ENCODE measurements around the gene ABHD18. TPM values are rescaled to one million over a fixed set of nuclear protein-coding genes. Genes with fewer than 3 reads are reported as not detected.
"Not testable (repeated sequence)": the region's sequence is repeated elsewhere in the genome, so short reads cannot be mapped to it uniquely, and the experiment has no call there.

The ABHD18 gene
- total RNA-seq, 4 donors from 2014 or later: 3.2 to 9.3 (median 4.9) TPM

DNA sequence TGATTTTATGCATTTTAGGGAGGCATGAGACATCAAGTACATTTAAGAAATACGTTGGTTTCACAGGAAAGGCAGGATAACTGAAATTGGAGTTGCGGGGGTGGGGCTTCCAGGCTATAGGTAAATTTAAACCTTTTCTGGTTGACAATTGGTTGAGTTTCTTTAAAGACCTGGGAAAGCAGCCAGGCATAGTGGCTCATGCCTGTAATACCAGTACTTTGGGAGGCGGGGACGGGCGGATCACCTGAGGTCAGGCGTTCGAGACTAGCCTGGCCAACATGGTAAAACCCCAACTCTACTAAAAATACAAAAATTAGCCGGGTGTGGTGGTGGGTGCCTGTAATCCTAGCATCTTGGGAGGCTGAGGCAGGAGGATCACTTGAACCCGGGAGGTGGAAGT, 89.7 kb downstream of the ABHD18 start:
- DNase-seq: not testable (repeated sequence)

DNA sequence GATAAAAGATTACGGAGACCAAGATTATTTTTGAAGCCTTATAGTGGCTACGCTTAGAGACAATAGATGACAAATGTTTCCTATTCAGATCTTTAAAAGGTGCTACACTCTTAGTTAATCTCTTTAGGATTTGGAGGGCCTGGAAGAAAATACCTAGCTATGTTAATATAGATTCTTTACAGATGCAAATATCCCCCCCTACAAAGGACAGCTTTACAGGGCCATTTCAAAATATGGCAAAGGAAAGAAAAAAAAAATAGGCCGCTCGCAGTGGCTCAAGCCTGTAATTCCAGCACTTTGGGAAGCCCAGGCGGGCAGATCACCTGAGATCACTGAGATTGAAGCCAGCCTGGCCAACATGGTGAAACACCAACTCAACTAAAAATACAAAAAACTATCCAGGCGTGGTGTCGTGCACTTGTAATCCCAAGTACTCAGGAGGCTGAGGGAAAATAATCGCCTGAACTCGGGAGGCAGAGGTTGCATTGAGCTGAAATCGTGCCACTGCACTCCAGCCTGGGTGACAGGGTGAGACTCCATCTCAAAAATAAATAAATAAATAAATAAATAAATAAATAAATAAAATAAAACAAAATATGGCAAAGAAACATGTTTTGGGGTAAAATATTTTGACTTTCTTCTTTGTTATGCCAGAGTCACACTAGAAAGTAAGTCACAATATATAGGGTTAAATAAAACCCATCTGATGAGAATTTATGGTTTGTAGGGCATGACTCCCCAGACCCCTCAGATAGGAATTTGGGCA, 90.4 kb downstream of the ABHD18 start:
- H3K4me1 ChIP-seq; H3K27ac ChIP-seq; H3K27me3 ChIP-seq; intact Hi-C loops (cut with DNase I); H3K9me3 ChIP-seq; DNase-seq; H3K4me3 ChIP-seq; H3K36me3 ChIP-seq: not testable (repeated sequence)
- WGBS, 2 donors: 87 to 94% methylated on average over 10 of the region's 10 CpGs

More for the DNA sequence above, 89.7 kb downstream of the ABHD18 start:
- H3K4me3 ChIP-seq; H3K36me3 ChIP-seq; intact Hi-C loops (cut with DNase I); H3K9me3 ChIP-seq; H3K27ac ChIP-seq; H3K27me3 ChIP-seq; H3K4me1 ChIP-seq: not testable (repeated sequence)
- 84 to 94% methylated on average over 9 of the region's 9 CpGs for WGBS, 2 donors

DNA sequence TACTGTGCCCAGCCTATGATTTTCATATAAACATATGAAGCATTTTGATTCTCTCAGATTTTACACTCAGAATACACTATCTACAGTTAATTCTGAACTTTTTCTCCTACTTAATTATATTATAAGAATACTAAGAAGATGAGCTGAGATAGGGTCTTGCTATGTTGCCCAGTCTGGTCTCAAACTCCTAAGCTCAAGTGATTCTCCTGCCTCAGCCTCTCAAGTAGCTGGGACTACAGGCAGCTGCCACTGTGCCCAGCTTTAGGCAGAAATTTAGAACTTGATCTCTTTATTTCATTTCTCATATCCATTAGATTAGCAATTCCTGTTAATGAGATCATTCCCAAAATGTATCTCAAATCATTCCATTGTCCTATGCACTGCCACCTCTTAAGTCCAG, 91.2 kb downstream of the ABHD18 start:
- intact Hi-C loops (cut with DNase I): no loop called here
- H3K36me3 ChIP-seq: no peaks in the 10 kb centered on the region
- TF ChIP-seq POLR2A (IDR thresholded peaks at IDR 0.05): no peak
- TF ChIP-seq, protein P1, sequence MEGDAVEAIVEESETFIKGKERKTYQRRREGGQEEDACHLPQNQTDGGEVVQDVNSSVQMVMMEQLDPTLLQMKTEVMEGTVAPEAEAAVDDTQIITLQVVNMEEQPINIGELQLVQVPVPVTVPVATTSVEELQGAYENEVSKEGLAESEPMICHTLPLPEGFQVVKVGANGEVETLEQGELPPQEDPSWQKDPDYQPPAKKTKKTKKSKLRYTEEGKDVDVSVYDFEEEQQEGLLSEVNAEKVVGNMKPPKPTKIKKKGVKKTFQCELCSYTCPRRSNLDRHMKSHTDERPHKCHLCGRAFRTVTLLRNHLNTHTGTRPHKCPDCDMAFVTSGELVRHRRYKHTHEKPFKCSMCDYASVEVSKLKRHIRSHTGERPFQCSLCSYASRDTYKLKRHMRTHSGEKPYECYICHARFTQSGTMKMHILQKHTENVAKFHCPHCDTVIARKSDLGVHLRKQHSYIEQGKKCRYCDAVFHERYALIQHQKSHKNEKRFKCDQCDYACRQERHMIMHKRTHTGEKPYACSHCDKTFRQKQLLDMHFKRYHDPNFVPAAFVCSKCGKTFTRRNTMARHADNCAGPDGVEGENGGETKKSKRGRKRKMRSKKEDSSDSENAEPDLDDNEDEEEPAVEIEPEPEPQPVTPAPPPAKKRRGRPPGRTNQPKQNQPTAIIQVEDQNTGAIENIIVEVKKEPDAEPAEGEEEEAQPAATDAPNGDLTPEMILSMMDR (IDR thresholded peaks at IDR 0.05): no peak
- peaks cover 0 to 9% (median 0%) of the 10 kb centered on the region in 3 donors for H3K4me1 ChIP-seq
- DNase-seq: no peak
- H3K9me3 ChIP-seq: no peaks in the 10 kb centered on the region
- H3K4me3 ChIP-seq: no peak overlapping the region
- no peak overlapping the region for H3K27ac ChIP-seq
- no peaks in the 10 kb centered on the region for H3K27me3 ChIP-seq

GRCh38 chr4:128060121-128060698, 95.0 kb downstream of the ABHD18 start:
- no peak for TF ChIP-seq POLR2A (IDR thresholded peaks at IDR 0.05)
- TF ChIP-seq, protein P1 (IDR thresholded peaks at IDR 0.05): no peak
- H3K4me1 ChIP-seq: peaks cover 5 to 21% (median 7%) of the 10 kb centered on the region in 3 donors
- H3K4me3 ChIP-seq: peak overlapping the region; percentile 76 to 94 (median 89)
- DNase-seq: no peak
- peak overlapping the region; percentile 95 to 99 (median 98) for H3K27ac ChIP-seq
- no peaks in the 10 kb centered on the region for H3K27me3 ChIP-seq
- no peaks in the 10 kb centered on the region for H3K36me3 ChIP-seq
- intact Hi-C loops (cut with DNase I): loop anchor here (5.0 kb wide), 1 partner anchor 93 kb away; the partner anchor contains the start of genes ABHD18 and MFSD8
- H3K9me3 ChIP-seq: no peaks in the 10 kb centered on the region
- 12 to 23% methylated on average over 21 of the region's 21 CpGs for WGBS, 2 donors

DNA sequence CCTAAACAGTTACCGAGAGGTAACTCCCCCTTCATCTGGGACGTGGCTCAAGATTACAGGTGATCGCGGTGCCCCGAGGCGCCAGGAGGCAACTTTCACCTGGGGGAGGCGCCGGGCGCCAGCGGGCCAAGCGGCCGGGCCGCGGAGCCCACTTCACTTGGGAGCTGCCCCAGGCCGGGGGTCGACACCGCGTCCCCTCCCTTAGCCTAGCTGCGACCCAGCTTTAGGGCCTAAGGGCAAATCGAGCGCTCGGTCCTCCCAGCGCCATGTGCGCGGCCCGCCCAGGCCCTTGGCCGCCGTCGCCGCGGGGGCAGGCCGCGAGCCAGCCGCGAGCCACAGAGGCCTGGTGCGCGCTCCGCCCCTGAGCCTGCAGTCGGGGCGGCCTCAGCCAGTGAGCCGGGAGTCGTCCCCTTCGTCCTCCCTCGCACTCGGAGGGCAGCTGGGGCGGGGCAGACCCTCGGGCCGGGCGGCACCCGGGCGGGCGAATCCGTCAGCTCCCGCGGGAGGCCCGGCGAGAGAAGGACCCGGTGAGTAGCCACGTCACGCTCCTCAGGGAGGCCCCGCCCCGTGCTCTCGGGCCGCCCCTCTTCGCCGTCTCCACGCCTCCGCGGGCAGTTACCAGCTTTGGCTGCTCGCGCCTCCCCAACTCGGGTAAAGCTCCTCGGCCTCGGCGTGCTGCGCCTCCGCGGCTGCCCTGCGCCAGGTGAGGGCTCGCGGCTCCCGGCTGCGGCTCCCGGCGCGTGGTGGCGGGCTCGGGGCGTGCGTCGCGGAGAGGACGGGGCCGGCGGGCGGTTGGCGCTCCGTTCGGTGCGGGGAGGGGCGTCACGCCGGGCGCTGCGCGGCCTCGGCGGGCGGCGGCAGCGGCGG, 95.7 kb downstream of the ABHD18 start, which contains the start of gene LARP1B:
Gene LARP1B (plus strand): TSS at position 614 of the 867 bp plus-strand sequence. CDS start 13,640 bp downstream, outside the sequence.
- intact Hi-C loops (cut with DNase I): loop anchor here (5.0 kb wide), 1 partner anchor 94 kb away; the partner anchor contains the start of genes ABHD18 and MFSD8
- WGBS, 2 donors: 0% methylated on average over 6 to 26 of the region's 112 CpGs
- H3K27ac ChIP-seq: peak within 1 kb of the TSS; percentile 95 to 99 (median 98)
- H3K9me3 ChIP-seq: no peaks in the 10 kb centered on the region
- H3K27me3 ChIP-seq: no peaks in the 10 kb centered on the region
- TF ChIP-seq POLR2A (IDR thresholded peaks at IDR 0.05): peak in 3 of 4 donors; percentile 59 to 96 (median 77)
- TF ChIP-seq, protein P1 (IDR thresholded peaks at IDR 0.05): no peak
- H3K36me3 ChIP-seq: no peaks in the 10 kb centered on the region
- DNase-seq: peak; percentile 61
- H3K4me3 ChIP-seq: peak within 1 kb of the TSS; percentile 76 to 94 (median 89)
- peaks cover 5 to 21% (median 7%) of the 10 kb centered on the region in 3 donors for H3K4me1 ChIP-seq
